Calu3 (cell line): ENCODE measurements around the gene DOCK3. TPM values are rescaled to one million over a fixed set of nuclear protein-coding genes. Genes with fewer than 3 reads are reported as not detected.

Experiments used
- BruUV-seq: library from RNA; stranded (reverse); fragments of 400-500 nt; replicated peaks from 2 replicates; lab custom pipeline; 2021; lab: Mats Ljungman, UMichigan
- CTCF ChIA-PET: fragments of 300-600 bp; sonication (Branson Sonifier 250); formaldehyde crosslinking; loops from one replicate; lab custom pipeline; 2022; ENCODE audit warnings: antibody characterized with exemption; lab: Charles Lee
- DNase-seq: peaks from one replicate; pipeline ENCODE4 v3.0.0; 2022
- H3K27ac Mint-ChIP-seq: one replicate; pipeline ENCODE4 v1.8.0; 2022; ENCODE audit warnings: mixed read lengths; ENCODE audit not compliant: unreplicated experiment
- H3K27me3 Mint-ChIP-seq: one replicate; pipeline ENCODE4 v1.8.0; 2022; ENCODE audit warnings: mixed read lengths; ENCODE audit not compliant: unreplicated experiment
- H3K36me3 Mint-ChIP-seq: one replicate; pipeline ENCODE4 v1.8.0; 2022; ENCODE audit warnings: mild to moderate bottlenecking, moderate library complexity, mixed read lengths; ENCODE audit not compliant: insufficient read depth, unreplicated experiment
- H3K4me1 Mint-ChIP-seq: one replicate; pipeline ENCODE4 v1.8.0; 2022; ENCODE audit warnings: mild to moderate bottlenecking, low read depth, mixed read lengths; ENCODE audit not compliant: unreplicated experiment
- H3K4me3 Mint-ChIP-seq: one replicate; pipeline ENCODE4 v1.8.0; 2022; ENCODE audit warnings: mild to moderate bottlenecking, low read depth, moderate library complexity, mixed read lengths; ENCODE audit not compliant: unreplicated experiment
- H3K9me3 Mint-ChIP-seq: one replicate; pipeline ENCODE4 v1.8.0; 2022; ENCODE audit warnings: low read depth, mixed read lengths; ENCODE audit not compliant: unreplicated experiment
- intact Hi-C: fragments of 100-400 bp; cut with micrococcal nuclease; formaldehyde crosslinking; loops from one replicate; pipeline ENCODE4 v1.10.0; 2022; ENCODE audit not compliant: unreplicated experiment
- total RNA-seq: library from RNA; stranded (reverse); gene quantifications from 2 replicates; pipeline ENCODE4 v1.2.3, GENCODE V29; 2022
- TF ChIP-seq, protein P1 (sequence below): fragments of 200-600 bp; IDR thresholded peaks from one replicate; pipeline ENCODE4 v1.8.0; 2022; ENCODE audit warnings: antibody characterized with exemption; ENCODE audit not compliant: unreplicated experiment

The DOCK3 gene
- total RNA-seq, 1 experiment from 2014 or later: 0.19 TPM

DNA sequence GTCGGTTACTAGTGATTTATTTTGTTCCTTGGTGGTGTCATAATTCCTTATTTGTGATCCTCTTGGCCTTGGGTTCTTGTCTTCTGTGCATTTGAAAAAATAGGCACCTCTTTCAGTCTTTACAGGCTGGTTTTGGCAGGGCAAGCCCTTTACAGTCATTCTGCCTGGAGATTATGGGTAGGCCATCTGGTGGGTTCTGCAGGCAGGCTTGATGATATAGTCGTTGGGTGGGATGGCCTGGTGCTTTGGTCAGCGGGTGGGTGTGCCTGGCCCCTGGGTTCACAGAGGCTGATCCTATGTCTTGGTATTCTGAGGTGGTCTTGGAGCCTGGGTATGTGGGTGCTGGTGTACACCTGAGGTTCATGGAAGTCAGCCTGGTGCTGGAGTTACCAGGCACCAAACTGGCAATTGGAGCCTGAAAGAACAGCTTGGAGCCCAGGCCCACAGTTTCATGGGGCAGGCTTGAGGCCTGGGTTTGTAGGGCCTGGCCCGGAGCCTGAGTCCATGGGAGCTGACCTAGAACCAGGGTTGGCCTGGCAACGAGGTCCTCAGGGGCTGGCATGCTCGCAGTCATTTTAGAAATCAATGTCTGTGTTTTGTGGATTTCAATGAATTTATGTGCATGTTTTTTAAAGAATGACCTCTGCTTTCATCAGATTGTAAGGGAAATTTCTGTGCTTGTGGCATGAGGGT is 63.3 kb downstream of the DOCK3 start:
- Mint-ChIP-seq H3K27me3 (no peaks in the 10 kb centered on the region), H3K9me3 (no peaks in the 10 kb centered on the region), H3K36me3 (no peaks in the 10 kb centered on the region), H3K27ac (no peak overlapping the region), H3K4me1 (no peaks in the 10 kb centered on the region), H3K4me3 (no peak overlapping the region)
- intact Hi-C loops: no loop called here
- TF ChIP-seq, protein P1, sequence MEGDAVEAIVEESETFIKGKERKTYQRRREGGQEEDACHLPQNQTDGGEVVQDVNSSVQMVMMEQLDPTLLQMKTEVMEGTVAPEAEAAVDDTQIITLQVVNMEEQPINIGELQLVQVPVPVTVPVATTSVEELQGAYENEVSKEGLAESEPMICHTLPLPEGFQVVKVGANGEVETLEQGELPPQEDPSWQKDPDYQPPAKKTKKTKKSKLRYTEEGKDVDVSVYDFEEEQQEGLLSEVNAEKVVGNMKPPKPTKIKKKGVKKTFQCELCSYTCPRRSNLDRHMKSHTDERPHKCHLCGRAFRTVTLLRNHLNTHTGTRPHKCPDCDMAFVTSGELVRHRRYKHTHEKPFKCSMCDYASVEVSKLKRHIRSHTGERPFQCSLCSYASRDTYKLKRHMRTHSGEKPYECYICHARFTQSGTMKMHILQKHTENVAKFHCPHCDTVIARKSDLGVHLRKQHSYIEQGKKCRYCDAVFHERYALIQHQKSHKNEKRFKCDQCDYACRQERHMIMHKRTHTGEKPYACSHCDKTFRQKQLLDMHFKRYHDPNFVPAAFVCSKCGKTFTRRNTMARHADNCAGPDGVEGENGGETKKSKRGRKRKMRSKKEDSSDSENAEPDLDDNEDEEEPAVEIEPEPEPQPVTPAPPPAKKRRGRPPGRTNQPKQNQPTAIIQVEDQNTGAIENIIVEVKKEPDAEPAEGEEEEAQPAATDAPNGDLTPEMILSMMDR: no peak
- no TSS peak for BruUV-seq
- DNase-seq: no peak
- CTCF ChIA-PET: no interaction called here

DNA sequence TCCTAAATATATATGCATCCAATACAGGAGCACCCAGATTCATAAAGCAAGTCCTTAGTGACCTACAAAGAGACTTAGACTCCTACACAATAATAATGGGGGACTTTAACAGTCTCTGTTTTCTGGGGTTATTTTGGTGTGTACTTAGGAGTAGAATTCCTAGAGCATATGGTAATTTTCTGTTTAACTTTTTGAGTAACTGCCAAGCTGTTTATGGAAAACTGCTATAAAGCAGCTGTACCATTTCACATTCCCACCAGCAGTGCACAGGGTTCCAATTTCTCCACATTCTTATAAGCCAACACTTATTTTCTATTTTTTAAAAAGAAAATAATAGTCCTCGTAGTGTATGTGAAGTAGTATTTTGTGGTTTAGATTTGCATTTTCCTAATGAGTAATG is 68.9 kb downstream of the DOCK3 start:
- Mint-ChIP-seq H3K27me3 (peaks cover 13% of the 10 kb centered on the region), H3K4me1 (no peaks in the 10 kb centered on the region), H3K9me3 (no peaks in the 10 kb centered on the region), H3K4me3 (no peak overlapping the region), H3K27ac (no peak overlapping the region), H3K36me3 (no peaks in the 10 kb centered on the region)
- CTCF ChIA-PET: no interaction called here
- intact Hi-C loops: no loop called here
- TF ChIP-seq, protein P1: no peak
- DNase-seq: no peak
- no TSS peak for BruUV-seq

DNA sequence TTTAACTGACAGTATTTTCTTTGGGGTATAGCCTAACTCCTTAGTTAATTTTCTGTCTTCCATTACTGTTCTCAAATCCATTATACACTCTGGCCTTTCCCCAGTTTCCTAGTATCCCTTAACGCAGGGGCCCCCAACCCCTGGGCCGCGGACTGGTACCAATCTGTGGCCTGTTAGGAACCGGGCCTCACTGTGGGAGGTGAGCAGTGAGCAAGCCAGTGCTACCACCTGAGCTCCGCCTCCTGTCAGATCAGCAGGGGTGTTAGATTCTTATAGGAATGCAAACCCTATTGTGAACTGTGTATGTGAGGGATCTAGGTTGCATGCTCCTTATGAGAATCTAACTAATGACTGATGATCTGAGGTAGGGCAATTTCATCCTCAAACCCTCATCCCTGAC is 75.1 kb downstream of the DOCK3 start:
- H3K4me3 Mint-ChIP-seq: no peak overlapping the region
- no peaks in the 10 kb centered on the region for H3K36me3 Mint-ChIP-seq
- TF ChIP-seq, protein P1: no peak
- no peak overlapping the region for H3K27ac Mint-ChIP-seq
- H3K4me1 Mint-ChIP-seq: no peaks in the 10 kb centered on the region
- no peaks in the 10 kb centered on the region for H3K9me3 Mint-ChIP-seq
- no peak for DNase-seq
- peaks cover 12% of the 10 kb centered on the region for H3K27me3 Mint-ChIP-seq
- intact Hi-C loops: no loop called here
- no TSS peak for BruUV-seq
- CTCF ChIA-PET: no interaction called here

DNA sequence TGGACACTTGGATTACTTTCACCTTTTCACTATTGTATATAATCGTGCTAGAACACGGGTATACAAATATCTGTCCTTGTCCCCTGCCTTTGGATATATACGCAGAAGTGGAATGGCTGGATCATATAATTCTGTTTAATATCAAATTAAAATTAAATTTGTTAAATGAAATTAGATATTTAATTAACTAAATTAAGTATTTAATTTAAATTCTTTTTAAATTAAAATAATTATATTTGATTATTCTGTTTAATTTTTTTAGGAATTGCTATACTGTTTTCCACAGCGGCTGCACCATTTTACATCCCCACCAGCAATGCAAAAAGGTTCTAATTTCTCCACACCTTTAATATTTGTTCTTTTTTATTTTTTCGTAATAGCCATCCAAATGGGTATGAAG is 84.3 kb downstream of the DOCK3 start:
- DNase-seq: no peak
- TF ChIP-seq, protein P1: no peak
- no peaks in the 10 kb centered on the region for H3K36me3 Mint-ChIP-seq
- no peak overlapping the region for H3K4me3 Mint-ChIP-seq
- no peaks in the 10 kb centered on the region for H3K4me1 Mint-ChIP-seq
- H3K9me3 Mint-ChIP-seq: no peaks in the 10 kb centered on the region
- no peak overlapping the region for H3K27ac Mint-ChIP-seq
- H3K27me3 Mint-ChIP-seq: no peaks in the 10 kb centered on the region
- intact Hi-C loops: no loop called here
- CTCF ChIA-PET: no interaction called here
- no TSS peak for BruUV-seq
